HCT116 (cell line): Measurements from ENCODE around the gene MBTD1.
"Not testable (repeated sequence)": the region's sequence is repeated elsewhere in the genome, so short reads cannot be mapped to it uniquely, and the experiment has no call there.

Experiments
- CEBPB ChIP-seq: IDR thresholded peaks from 2 replicates; pipeline ENCODE4 v1.6.1; 2012; ENCODE audit warnings: low read depth
- EGR1 ChIP-seq: IDR thresholded peaks from 2 replicates; pipeline ENCODE4 v1.6.1; 2012; ENCODE audit warnings: low read depth
- ELF1 ChIP-seq: IDR thresholded peaks from 2 replicates; pipeline ENCODE4 v1.6.1; 2012; ENCODE audit warnings: low read depth, borderline replicate concordance
- EZH2 ChIP-seq: fragments of 200-600 bp; sonication (generic); IDR thresholded peaks from 2 replicates; pipeline ENCODE4 v1.6.1; 2017; ENCODE audit warnings: antibody characterized with exemption, mixed run types
- EZH2phosphoT487 ChIP-seq: fragments of 200-600 bp; IDR thresholded peaks from 2 replicates; pipeline ENCODE4 v1.6.1; 2018; ENCODE audit warnings: antibody characterized with exemption, borderline replicate concordance
- POLR2A ChIP-seq: IDR thresholded peaks from 2 replicates; pipeline ENCODE4 v1.7.0; 2011; ENCODE audit warnings: borderline replicate concordance; ENCODE audit not compliant: insufficient read depth, insufficient read length; ENCODE audit errors: extremely low read depth
- POLR2AphosphoS5 ChIP-seq: IDR thresholded peaks from 2 replicates; pipeline ENCODE4 v1.6.1; 2011; ENCODE audit warnings: mild to moderate bottlenecking, low read depth, low read length, moderate library complexity
- SIN3A ChIP-seq: IDR thresholded peaks from 2 replicates; pipeline ENCODE4 v1.6.1; 2012; ENCODE audit warnings: low read depth
- SRF ChIP-seq: IDR thresholded peaks from 2 replicates; pipeline ENCODE4 v1.6.1; 2012; ENCODE audit warnings: low read depth
- YY1 ChIP-seq: IDR thresholded peaks from 2 replicates; pipeline ENCODE4 v1.6.1; 2011; ENCODE audit warnings: low read length, low read depth, moderate library complexity, mild to moderate bottlenecking; ENCODE audit not compliant: insufficient replicate concordance; ENCODE audit errors: extremely low read depth
- TF ChIP-seq, protein P1 (sequence below), 3 experiments: fragments of 200-600 bp in 1 of 3; sonication (generic) in 1 of 3; IDR thresholded peaks in 2 of 3; conservative IDR thresholded peaks in 1 of 3; 2 replicates each; pipeline ENCODE4 v1.5.1; 2012 to 2017; ENCODE audit warnings: low read depth in 2 of 3, low read length in 2 of 3, antibody characterized with exemption in 1 of 3, borderline replicate concordance in 1 of 3, control low read depth in 1 of 3, mild to moderate bottlenecking in 1 of 3, mixed read lengths in 1 of 3, mixed run types in 1 of 3, moderate library complexity in 1 of 3; ENCODE audit not compliant: insufficient read depth in 1 of 3
- TF ChIP-seq, protein P2 (sequence below): IDR thresholded peaks from 2 replicates; pipeline ENCODE4 v1.6.1; 2012
- TF ChIP-seq, protein P3 (sequence below): IDR thresholded peaks from 2 replicates; pipeline ENCODE4 v1.6.1; 2012
- TF ChIP-seq, protein P4 (sequence below): IDR thresholded peaks from 2 replicates; pipeline ENCODE4 v1.6.1; 2011; ENCODE audit warnings: mild to moderate bottlenecking, low read length, moderate library complexity; ENCODE audit not compliant: insufficient replicate concordance; ENCODE audit errors: extremely low read depth

DNA sequence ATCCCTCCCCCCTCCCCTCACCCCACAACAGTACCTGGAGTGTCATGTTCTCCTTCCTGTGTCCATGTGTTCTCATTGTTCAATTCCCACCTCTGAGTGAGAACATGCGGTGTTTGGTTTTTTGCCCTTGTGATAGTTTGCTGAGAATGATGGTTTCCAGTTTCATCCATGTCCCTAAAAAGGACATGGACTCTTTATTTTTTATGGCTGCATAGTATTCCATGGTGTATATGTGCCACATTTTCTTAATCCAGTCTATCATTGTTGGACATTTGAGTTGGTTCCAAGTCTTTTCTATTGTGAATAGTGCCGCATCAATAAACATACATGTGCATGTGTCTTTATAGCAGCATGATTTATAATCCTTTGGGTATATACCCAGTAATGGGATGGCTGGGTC, 34.5 kb upstream of the MBTD1 start:
- TF ChIP-seq, protein P1, sequence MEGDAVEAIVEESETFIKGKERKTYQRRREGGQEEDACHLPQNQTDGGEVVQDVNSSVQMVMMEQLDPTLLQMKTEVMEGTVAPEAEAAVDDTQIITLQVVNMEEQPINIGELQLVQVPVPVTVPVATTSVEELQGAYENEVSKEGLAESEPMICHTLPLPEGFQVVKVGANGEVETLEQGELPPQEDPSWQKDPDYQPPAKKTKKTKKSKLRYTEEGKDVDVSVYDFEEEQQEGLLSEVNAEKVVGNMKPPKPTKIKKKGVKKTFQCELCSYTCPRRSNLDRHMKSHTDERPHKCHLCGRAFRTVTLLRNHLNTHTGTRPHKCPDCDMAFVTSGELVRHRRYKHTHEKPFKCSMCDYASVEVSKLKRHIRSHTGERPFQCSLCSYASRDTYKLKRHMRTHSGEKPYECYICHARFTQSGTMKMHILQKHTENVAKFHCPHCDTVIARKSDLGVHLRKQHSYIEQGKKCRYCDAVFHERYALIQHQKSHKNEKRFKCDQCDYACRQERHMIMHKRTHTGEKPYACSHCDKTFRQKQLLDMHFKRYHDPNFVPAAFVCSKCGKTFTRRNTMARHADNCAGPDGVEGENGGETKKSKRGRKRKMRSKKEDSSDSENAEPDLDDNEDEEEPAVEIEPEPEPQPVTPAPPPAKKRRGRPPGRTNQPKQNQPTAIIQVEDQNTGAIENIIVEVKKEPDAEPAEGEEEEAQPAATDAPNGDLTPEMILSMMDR (IDR thresholded peaks at IDR 0.05 in 2 of 3, conservative IDR thresholded peaks at IDR 0.05 in 1 of 3; ENCODE audit: borderline replicate concordance in 1 of 3, insufficient read depth in 1 of 3, low read depth in 2 of 3, low read length in 2 of 3): not testable (repeated sequence)
- TF ChIP-seq SIN3A, POLR2A, YY1, EGR1, POLR2AphosphoS5, EZH2, SRF, EZH2phosphoT487, CEBPB, ELF1: not testable (repeated sequence)
- TF ChIP-seq, protein P2, sequence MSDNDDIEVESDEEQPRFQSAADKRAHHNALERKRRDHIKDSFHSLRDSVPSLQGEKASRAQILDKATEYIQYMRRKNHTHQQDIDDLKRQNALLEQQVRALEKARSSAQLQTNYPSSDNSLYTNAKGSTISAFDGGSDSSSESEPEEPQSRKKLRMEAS: not testable (repeated sequence)
- TF ChIP-seq, protein P3, sequence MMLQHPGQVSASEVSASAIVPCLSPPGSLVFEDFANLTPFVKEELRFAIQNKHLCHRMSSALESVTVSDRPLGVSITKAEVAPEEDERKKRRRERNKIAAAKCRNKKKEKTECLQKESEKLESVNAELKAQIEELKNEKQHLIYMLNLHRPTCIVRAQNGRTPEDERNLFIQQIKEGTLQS: not testable (repeated sequence)
- TF ChIP-seq, protein P4, sequence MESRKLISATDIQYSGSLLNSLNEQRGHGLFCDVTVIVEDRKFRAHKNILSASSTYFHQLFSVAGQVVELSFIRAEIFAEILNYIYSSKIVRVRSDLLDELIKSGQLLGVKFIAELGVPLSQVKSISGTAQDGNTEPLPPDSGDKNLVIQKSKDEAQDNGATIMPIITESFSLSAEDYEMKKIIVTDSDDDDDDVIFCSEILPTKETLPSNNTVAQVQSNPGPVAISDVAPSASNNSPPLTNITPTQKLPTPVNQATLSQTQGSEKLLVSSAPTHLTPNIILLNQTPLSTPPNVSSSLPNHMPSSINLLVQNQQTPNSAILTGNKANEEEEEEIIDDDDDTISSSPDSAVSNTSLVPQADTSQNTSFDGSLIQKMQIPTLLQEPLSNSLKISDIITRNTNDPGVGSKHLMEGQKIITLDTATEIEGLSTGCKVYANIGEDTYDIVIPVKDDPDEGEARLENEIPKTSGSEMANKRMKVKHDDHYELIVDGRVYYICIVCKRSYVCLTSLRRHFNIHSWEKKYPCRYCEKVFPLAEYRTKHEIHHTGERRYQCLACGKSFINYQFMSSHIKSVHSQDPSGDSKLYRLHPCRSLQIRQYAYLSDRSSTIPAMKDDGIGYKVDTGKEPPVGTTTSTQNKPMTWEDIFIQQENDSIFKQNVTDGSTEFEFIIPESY: not testable (repeated sequence)
